HPDE6-E6E7 (cell line): Measurements from ENCODE around the gene MAP7.
"Not testable (repeated sequence)": the region's sequence is repeated elsewhere in the genome, so short reads cannot be mapped to it uniquely, and the experiment has no call there.

Experiments
- DNase-seq: peaks from one replicate; pipeline ENCODE4 v3.0.0; 2011; ENCODE audit warnings: missing footprints; ENCODE audit errors: extremely low spot score

MAP7 gene

GRCh38 chr6:136421537-136422158 lies 128.6 kb downstream of the MAP7 start:
- DNase-seq = no peak

- no peak for DNase-seq
Observed at GRCh38 chr6:136420853-136421252, 129.4 kb downstream of the MAP7 start.

- no peak for DNase-seq
Observed at GRCh38 chr6:136415351-136416007, 134.7 kb downstream of the MAP7 start.

DNA sequence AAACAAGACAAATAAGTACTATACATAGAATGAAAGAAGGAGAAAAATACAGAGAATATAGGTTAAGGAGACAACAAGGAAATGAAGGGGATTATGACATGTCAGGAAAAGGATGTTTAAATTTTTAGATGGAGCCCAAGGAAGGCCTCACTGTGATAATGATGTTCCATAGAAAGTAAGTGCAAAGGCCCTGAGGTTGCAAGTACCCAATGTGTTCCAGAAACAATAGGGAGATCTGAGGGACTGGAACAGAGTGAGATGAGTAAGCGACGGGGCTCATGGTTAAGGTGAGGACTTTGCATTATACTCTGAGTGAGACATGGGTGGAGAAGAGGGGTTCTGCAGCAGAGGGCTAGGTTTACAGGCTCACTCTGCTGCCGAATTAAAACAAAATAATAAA lies 137.8 kb downstream of the MAP7 start:
- no peak for DNase-seq

- no peak for DNase-seq
Observed at GRCh38 chr6:136411453-136412354, 138.5 kb downstream of the MAP7 start.

GRCh38 chr6:136411025-136411325 lies 139.2 kb downstream of the MAP7 start:
- no peak for DNase-seq

GRCh38 chr6:136410201-136411024 lies 139.8 kb downstream of the MAP7 start:
- no peak for DNase-seq

- DNase-seq = no peak
Observed at GRCh38 chr6:136409597-136409996, 140.6 kb downstream of the MAP7 start.

DNA sequence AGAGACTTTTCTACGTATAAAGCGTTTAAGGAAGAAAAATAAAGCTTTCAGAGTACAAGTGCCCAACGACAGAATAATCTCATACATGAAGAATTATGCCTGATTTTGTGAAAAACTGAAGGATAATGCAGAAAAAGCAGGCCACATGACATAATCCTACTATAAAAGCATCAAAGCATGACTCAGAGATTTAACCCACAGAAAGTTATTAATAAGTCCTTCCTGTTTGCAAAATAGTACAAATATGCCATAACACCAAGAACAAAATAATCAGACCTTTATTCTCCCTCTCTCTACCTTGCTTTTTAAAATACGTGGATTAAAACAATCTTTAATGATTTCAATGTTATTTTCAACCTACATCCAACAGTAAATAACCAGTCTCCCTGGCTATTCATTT lies 142.0 kb downstream of the MAP7 start:
- DNase-seq = no peak

DNA sequence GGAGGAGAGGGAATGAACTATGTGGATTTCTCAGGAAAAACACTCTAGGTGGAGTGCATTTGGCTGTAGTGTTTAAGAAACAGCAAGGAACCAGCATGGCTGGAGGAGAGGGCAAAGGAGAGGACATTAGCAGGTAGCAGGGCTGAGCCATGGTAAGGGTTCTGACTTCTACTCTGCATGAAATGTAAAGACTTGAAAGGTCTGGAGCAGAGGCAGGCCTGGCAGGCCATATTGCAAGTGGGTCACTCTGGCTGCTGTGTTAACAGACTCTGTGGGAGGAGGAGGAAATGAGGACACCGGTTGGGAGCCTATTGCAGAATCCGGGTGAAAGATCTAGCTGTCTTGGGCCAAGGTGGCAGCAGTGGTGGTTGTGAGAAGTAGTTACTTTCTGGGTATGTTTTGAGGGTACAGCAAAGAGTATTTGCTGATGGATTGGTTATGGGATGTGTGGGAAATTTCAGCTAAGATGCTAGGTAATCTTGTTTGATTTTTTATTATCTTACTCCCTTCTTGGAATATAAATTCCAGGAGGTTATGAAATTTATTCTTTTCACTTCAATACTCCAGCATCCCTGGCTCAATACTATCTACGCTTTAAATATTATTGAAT lies 144.7 kb downstream of the MAP7 start:
- DNase-seq = no peak

DNA sequence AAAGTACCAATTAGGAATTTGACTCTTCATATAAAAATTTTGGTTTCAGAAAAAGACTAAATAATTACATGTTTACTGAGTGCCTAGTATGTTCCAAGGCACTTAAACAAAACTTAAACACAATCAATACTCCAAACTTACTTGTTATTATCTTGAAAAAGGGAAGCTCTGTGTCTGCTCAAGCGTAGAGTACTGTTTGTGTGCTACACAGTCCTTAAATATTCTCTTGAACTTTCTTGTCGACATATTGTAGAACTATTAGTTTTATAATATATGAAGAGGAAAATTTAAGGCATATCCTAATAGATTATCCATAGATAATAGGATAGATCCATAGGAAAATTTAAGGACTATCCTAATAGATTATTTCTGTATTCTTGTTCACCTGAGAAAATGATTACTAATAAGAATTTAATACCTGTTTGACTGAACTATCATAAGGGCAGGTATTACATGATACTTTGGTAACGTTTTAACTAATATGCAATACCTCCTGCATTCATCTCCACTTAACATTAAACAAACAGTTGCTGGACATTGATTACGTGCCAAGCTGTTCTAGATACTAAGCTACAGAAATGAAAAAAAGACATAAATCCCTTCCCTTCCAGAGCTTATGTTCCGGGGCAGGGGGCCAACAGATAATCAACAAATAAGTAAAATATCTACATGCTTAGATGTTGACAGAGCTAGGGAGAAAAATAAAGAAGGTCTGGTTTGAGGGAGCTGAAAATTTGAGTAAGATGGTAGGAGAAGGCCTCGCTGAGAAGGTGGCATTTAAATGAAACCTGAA lies 145.4 kb downstream of the MAP7 start:
- DNase-seq = no peak

- no peak for DNase-seq
Observed at GRCh38 chr6:136404007-136404406, 146.2 kb downstream of the MAP7 start.

- peak; percentile 82 for DNase-seq
Observed at GRCh38 chr6:136403110-136403980, 146.9 kb downstream of the MAP7 start.

DNA sequence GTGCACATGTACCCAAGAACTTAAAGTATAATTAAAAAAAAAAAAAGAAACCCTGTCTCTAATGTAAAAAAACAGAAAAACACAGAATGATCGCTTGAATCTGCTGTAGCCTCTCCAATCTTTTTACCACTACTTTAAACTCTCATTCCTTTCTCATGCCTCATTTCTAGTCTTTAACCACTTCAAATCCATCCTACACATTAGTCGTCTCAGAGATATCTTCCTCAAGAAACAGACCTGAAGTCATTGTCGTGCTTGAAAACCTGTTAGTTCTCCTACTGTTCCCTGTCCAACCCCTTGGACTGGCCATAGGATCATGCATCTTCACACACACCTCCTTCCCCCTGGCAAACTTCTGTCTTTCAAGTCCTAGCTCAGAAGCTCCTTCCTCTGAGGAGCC lies 148.5 kb downstream of the MAP7 start:
- no peak for DNase-seq

GRCh38 chr6:136401236-136401635 lies 149.0 kb downstream of the MAP7 start:
- DNase-seq = not testable (repeated sequence)

DNA sequence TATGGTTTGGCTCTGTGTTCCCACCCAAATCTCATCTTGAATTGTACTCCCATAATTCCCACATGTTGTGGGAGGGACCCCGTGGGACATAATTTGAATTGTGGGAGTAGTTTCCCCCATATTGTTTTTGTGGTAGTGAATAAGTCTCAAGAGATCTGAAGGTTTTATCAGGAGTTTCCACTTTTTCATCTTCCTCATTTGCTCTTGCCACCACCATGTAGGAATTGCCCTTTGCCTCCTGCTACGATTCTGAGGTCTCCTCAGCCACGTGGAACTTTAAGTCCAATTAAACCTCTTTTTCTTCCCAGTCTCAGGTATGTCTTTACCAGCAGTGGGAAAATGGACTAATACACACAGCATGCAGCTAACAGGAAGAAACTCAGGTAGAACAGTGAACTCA lies 151.8 kb downstream of the MAP7 start:
- DNase-seq = no peak

GRCh38 chr6:136396908-136397307 lies 153.3 kb downstream of the MAP7 start:
- DNase-seq = no peak

- not testable (repeated sequence) for DNase-seq
Observed at GRCh38 chr6:136390959-136391358, 159.3 kb downstream of the MAP7 start.

GRCh38 chr6:136387316-136387715 lies 162.9 kb downstream of the MAP7 start:
- DNase-seq = no peak
